K562 (cell line): Measurements from ENCODE around the gene LRMDA. TPM values are rescaled to one million over a fixed set of nuclear protein-coding genes. Genes with fewer than 3 reads are reported as not detected.

Experiments used
- ATAC-seq: fragments of 200-7000 bp; cut with Tn5 transposase; 3 replicates; pipeline ENCODE4 v1.9.1; 2020; ENCODE audit warnings: moderate library complexity
- BruUV-seq: library from RNA; stranded (reverse); fragments of 400-500 nt; replicated peaks from 2 replicates; lab custom pipeline; 2021; lab: Mats Ljungman, UMichigan
- CTCF ChIA-PET: fragments of 300-600 bp; formaldehyde crosslinking; extraction: SDS; loops from one replicate; lab custom pipeline; 2021; ENCODE audit warnings: low intra/inter-chr PET ratio; lab: Yijun Ruan, JAX
- POLR2A ChIA-PET: fragments of 300-600, 350-650 bp; sonication (Branson Sonifier 250); formaldehyde crosslinking; extraction: SDS; loops from one replicate; lab custom pipeline; 2021; ENCODE audit warnings: antibody characterized with exemption, inconsistent platforms; lab: Yijun Ruan, JAX
- DNase-seq, 4 experiments: peaks; one replicate each; pipeline versions ENCODE4 v3.0.0 to v3.0.0-alpha.2; 2011 to 2018; ENCODE audit warnings: low spot score in 3 of 4, mixed read lengths in 3 of 4; ENCODE audit errors: extremely low read depth in 1 of 4
- FAIRE-seq: peaks from 2 replicates; lab custom pipeline; 2011; peaks lifted over from hg19 to GRCh38; lab: Jason Lieb, UNC
- H2AFZ ChIP-seq: 2 replicates; pipeline ENCODE4 v1.6.0; 2011; ENCODE audit warnings: low read depth, low read length, control low read depth, inconsistent platforms
- H3K27ac ChIP-seq: fragments of 200-600 bp; 3 replicates; pipeline ENCODE4 v1.8.0; 2011; ENCODE audit warnings: low read depth, mild to moderate bottlenecking, control low read depth, inconsistent platforms, low read length, moderate library complexity, mixed read lengths; ENCODE audit errors: extremely low read depth
- H3K27me3 ChIP-seq, 2 experiments: fragments of 300-600 bp in 1 of 2; 2 replicates in 1 of 2; 3 replicates in 1 of 2; pipeline versions ENCODE4 v1.6.0 to v1.8.0; 2011; ENCODE audit warnings: inconsistent platforms in 2 of 2, low read length in 2 of 2, mild to moderate bottlenecking in 1 of 2, mixed read lengths in 1 of 2, moderate library complexity in 1 of 2; ENCODE audit not compliant: control insufficient read depth in 2 of 2, insufficient read depth in 2 of 2
- H3K36me3 ChIP-seq: fragments of 300-600 bp; 3 replicates; pipeline ENCODE4 v1.8.0; 2011; ENCODE audit warnings: mild to moderate bottlenecking, low read length, inconsistent platforms; ENCODE audit not compliant: control insufficient read depth, insufficient read depth
- H3K4me1 ChIP-seq, 2 experiments: fragments of 200-600 bp in 1 of 2; replicated peaks in 1 of 2; 2 replicates in 1 of 2; 3 replicates in 1 of 2; pipeline versions ENCODE4 v1.5.1 to v1.8.0; 2011; ENCODE audit warnings: inconsistent platforms in 2 of 2, low read length in 2 of 2, mild to moderate bottlenecking in 1 of 2, mixed read lengths in 1 of 2, moderate library complexity in 1 of 2; ENCODE audit not compliant: control insufficient read depth in 2 of 2, insufficient read depth in 2 of 2
- H3K4me2 ChIP-seq: 2 replicates; pipeline ENCODE4 v1.6.1; 2011; ENCODE audit warnings: low read length, control low read depth, inconsistent platforms, mixed read lengths; ENCODE audit not compliant: insufficient read depth
- H3K4me3 ChIP-seq: fragments of 200-600 bp; sonication (generic), shearing (Covaris generic); 2 replicates; pipeline ENCODE4 v1.5.1; 2016; ENCODE audit warnings: control low read depth, inconsistent platforms
- H3K79me2 ChIP-seq: fragments of 200-600 bp; 3 replicates; pipeline ENCODE4 v1.8.0; 2011; ENCODE audit warnings: low read length, inconsistent platforms; ENCODE audit not compliant: control insufficient read depth, insufficient read depth
- H3K9ac ChIP-seq, 2 experiments: 2 replicates each; pipeline versions ENCODE4 v1.6.0 to v1.6.1; 2011; ENCODE audit warnings: low read depth in 2 of 2, low read length in 2 of 2, control low read depth in 1 of 2, inconsistent platforms in 1 of 2, mild to moderate bottlenecking in 1 of 2, mixed read lengths in 1 of 2; ENCODE audit not compliant: insufficient read depth in 1 of 2
- H3K9me1 ChIP-seq: one replicate; pipeline ENCODE4 v1.6.0; 2011; ENCODE audit warnings: inconsistent platforms, mild to moderate bottlenecking, low read length, moderate library complexity; ENCODE audit not compliant: control insufficient read depth, insufficient read depth
- H3K9me3 ChIP-seq: replicated peaks from 2 replicates; pipeline ENCODE4 v1.5.1; 2011; ENCODE audit warnings: low read depth, low read length, inconsistent platforms; ENCODE audit not compliant: control insufficient read depth, insufficient read depth
- H4K20me1 ChIP-seq: replicated peaks from 2 replicates; pipeline ENCODE4 v1.6.1; 2011; ENCODE audit warnings: low read length, inconsistent platforms, mixed read lengths; ENCODE audit not compliant: control insufficient read depth, insufficient read depth
- EHMT2 ChIP-seq: fragments of 450-650 bp; IDR thresholded peaks from 2 replicates; pipeline ENCODE4 v1.6.1; 2018; ENCODE audit warnings: antibody characterized with exemption
- MXI1 ChIP-seq: IDR thresholded peaks from 2 replicates; pipeline ENCODE4 v1.6.1; 2011; ENCODE audit warnings: low read depth, mild to moderate bottlenecking, improper control_type of control experiment, low read length
- PURB ChIP-seq: sonication (generic); formaldehyde crosslinking; IDR thresholded peaks from 2 replicates; pipeline ENCODE4 v1.9.0; 2021; ENCODE audit warnings: low read depth, mild to moderate bottlenecking, missing genetic modification reagents
- SAP30 ChIP-seq: fragments of 200-600 bp; sonication (generic); IDR thresholded peaks from 2 replicates; pipeline ENCODE4 v1.6.1; 2012; ENCODE audit warnings: borderline replicate concordance, low read depth, mild to moderate bottlenecking, moderate library complexity, low read length, control low read depth, inconsistent platforms; ENCODE audit not compliant: insufficient read depth, poor library complexity, severe bottlenecking
- ZFX ChIP-seq: sonication (generic); formaldehyde crosslinking; IDR thresholded peaks from 2 replicates; pipeline ENCODE4 v1.8.0; 2022; ENCODE audit warnings: mild to moderate bottlenecking, missing genetic modification reagents, moderate library complexity
- ZNF224 ChIP-seq: sonication (generic); formaldehyde crosslinking; IDR thresholded peaks from 2 replicates; pipeline ENCODE4 v1.8.0; 2022; ENCODE audit warnings: mild to moderate bottlenecking, missing genetic modification reagents
- ZNF561 ChIP-seq: fragments of 450-650 bp; formaldehyde crosslinking; conservative IDR thresholded peaks from 2 replicates; pipeline ENCODE4 v1.4.0; 2020; ENCODE audit warnings: mild to moderate bottlenecking, moderate library complexity
- ZNF655 ChIP-seq: fragments of 250-450 bp; sonication (Bioruptor Pico); IDR thresholded peaks from 2 replicates; pipeline ENCODE4 v1.5.0; 2021
- ZNF780A ChIP-seq: fragments of 250-450 bp; sonication (Bioruptor Pico); IDR thresholded peaks from 2 replicates; pipeline ENCODE4 v1.5.0; 2021; ENCODE audit warnings: mild to moderate bottlenecking
- WGBS: fragments of 100-300 bp; shearing (Covaris generic); methylation state at CpG from one replicate; pipeline ENCODE4 v1.1.6; 2016; ENCODE audit warnings: low coverage, mixed read lengths; ENCODE audit not compliant: insufficient coverage; ENCODE audit errors: missing lambda C conversion rate; 5-methylcytosine and 5-hydroxymethylcytosine counted together
- in situ Hi-C: fragments of 300-500 bp; cut with MboI; formaldehyde crosslinking; loops from 4 replicates; pipeline ENCODE4 v1.15.0; 2018; ENCODE audit warnings: inconsistent platforms, mixed read lengths
- intact Hi-C: fragments of 100-400 bp; cut with micrococcal nuclease; formaldehyde crosslinking; loops from 2 replicates; pipeline ENCODE4 v1.14.2; 2022
- polyA plus RNA-seq, 8 experiments: library from polyadenylated mRNA; depleted of rRNA in 4 of 8; stranded (reverse) in 5 of 8; unstranded in 3 of 8; fragments of >200 nt; fragmentation: Nextera tagmentation in 2 of 8; fragmentation: Illumina TruSeq in 1 of 8; extraction: Ambion mirVana in 2 of 8; extraction: Trizol in 1 of 8; gene quantifications; 2 replicates each; pipeline versions ENCODE4 v1.2.1 to v1.2.3, GENCODE V29; 2011 to 2014; ENCODE audit warnings: inconsistent platforms in 1 of 8, missing spikeins in 1 of 8
- total RNA-seq, 7 experiments: library from RNA; depleted of rRNA in 6 of 7; stranded (reverse); fragments of >200 nt in 6 of 7; fragmentation: Illumina TruSeq in 2 of 7; extraction: Trizol in 2 of 7; gene quantifications; 2 replicates each; pipeline versions ENCODE4 v1.2.1 to v1.2.3, GENCODE V29; 2011 to 2021; ENCODE audit warnings: low replicate concordance in 1 of 7

LRMDA gene
- total and polyA plus RNA-seq, 9 of the 15 experiments (the other 6 are each of a cell fraction or from before 2014, with no cell fraction given) = 0.25 TPM; not detected in 8

DNA sequence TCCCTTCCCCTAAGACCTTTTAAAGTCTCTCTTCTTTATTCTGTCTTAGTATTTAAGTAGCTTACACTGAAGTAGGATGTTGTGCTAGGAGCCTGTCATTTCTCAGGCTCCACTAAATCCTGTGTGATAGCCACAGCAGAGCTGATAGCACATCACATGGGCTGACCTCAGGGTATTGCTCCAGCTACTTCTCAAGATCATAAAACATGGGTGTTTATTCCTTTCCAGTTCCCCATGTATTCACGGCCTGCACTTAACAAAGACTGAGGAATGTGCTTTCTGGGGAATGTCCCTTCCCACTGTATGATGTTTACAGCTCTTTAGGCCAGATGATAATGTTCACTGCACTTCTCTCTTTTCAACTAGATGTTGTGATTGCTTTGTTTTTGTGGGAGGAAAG is 1119.4 kb downstream of the LRMDA start:
- no peak for ATAC-seq
- no TSS peak for BruUV-seq

More for the DNA sequence above, 1119.4 kb downstream of the LRMDA start:
- no peaks in the 10 kb centered on the region for H3K9me1 ChIP-seq
- no peaks in the 10 kb centered on the region for H3K4me1 ChIP-seq
- H3K4me3 ChIP-seq = no peak overlapping the region
- 0% methylated on average over 1 of the region's 1 CpG for WGBS
- TF ChIP-seq ZNF780A (CRISPR knock-in tag) (no peak), SAP30 (no peak), ZFX (CRISPR knock-in tag) (no peak), PURB (CRISPR knock-in tag) (no peak), EHMT2 (no peak), ZNF224 (CRISPR knock-in tag) (no peak), MXI1 (no peak), ZNF561 (CRISPR knock-in tag) (no peak), ZNF655 (CRISPR knock-in tag) (no peak)
- H3K27ac ChIP-seq = no peak overlapping the region
- intact Hi-C loops (no loop called here), in situ Hi-C loops (no loop called here)
- no peak overlapping the region for H2AFZ ChIP-seq
- FAIRE-seq (no peak), DNase-seq (no peak)
- H3K4me2 ChIP-seq = no peak overlapping the region
- POLR2A ChIA-PET = no interaction called here
- no peaks in the 10 kb centered on the region for H3K9me3 ChIP-seq
- H4K20me1 ChIP-seq = no peaks in the 10 kb centered on the region
- H3K36me3 ChIP-seq = no peaks in the 10 kb centered on the region
- H3K27me3 ChIP-seq = no peaks in the 10 kb centered on the region
- H3K9ac ChIP-seq = no peak overlapping the region
- CTCF ChIA-PET = no interaction called here
- H3K79me2 ChIP-seq = no peaks in the 10 kb centered on the region
